HS-27A (cell line): Measurements from ENCODE around the gene C16orf96.

ENCODE experiments used
- DNase-seq: peaks from one replicate; pipeline ENCODE4 v3.0.0-alpha.2; 2012; ENCODE audit warnings: low read depth, missing footprints

Gene C16orf96

DNA sequence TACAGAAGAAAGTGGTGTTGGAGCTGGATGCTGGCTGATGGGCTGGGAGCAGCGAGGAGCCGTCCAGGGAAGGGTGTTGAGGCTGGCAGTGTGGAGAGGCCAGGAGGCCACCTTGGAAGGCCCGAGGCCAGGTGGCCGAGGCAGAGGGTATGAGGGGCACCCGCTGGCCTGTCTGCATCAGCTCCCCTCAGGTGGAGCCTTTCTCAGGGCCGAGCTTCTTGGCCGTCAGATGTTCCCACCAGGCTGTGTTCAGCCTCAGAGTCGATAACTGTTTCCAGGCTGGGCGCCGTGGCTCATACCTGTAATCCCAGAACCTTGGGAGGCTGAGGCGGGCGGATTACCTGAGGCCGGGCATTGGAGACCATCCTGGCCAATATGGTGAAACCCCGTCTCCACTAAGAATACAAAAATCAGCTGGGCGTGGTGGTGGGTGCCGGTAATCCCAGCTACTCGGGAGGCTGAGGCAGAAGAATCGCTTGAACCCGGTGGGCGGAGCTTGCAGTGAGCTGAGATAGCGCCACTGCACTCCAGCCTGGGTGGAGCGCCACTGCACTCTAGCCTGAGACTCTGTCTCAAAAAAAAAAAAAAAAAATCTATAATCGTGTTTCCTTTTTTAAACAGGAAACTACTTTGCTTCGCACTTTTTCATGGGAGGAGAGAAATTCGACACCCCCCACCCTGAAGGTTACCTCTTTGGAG is 93.8 kb downstream of the C16orf96 start:
- DNase-seq, result no peak
